SKM-1 treated with dmso at 0.1 percent for 144 hours (cell line): ENCODE data around the gene HDAC8.
"Not testable (repeated sequence)": the region's sequence is repeated elsewhere in the genome, so short reads cannot be mapped to it uniquely, and the experiment has no call there.

Experiments
- DNase-seq: peaks from one replicate; lab custom pipeline; 2025; ENCODE audit not compliant: unreplicated experiment; lab: John Stamatoyannopoulos, UW

Gene HDAC8

DNA sequence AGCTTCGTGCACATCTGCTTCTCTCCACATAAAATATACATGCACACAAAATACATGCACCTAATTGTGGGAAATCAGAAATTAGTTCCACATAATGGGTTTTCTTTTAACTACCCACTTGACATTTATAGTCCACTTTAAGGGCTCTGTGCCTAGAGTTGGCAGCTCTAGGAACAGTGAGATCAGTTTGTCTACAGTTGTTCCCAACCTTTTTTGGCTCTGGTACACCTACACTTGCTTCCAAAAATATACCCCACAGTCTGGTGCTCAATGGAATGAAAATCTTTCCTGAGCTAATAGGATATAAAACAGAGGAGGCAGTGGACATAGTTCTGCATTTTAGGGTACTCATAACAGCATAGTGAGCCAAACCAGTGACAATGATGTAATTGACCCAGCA lies 36.1 kb downstream of the HDAC8 start:
- DNase-seq, result no peak

DNA sequence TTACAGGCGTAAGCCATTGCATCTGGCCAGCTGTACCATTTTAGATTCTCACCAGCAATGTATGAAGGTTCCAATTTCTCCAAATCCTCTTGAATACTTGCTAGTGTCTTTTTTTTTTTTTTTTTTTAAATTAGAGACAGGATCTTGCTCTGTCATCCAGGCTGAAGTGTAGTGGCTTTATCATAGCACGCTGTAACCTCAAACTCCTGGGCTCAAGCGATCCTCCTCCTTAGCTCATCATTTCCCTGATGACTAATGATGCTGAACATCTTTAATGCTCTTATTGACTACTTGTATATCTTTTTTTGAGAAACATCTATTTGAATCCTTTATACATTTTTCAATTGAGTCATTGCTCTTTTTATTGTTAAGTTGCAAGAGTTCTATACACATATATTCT lies 40.3 kb downstream of the HDAC8 start:
- no peak for DNase-seq

DNA sequence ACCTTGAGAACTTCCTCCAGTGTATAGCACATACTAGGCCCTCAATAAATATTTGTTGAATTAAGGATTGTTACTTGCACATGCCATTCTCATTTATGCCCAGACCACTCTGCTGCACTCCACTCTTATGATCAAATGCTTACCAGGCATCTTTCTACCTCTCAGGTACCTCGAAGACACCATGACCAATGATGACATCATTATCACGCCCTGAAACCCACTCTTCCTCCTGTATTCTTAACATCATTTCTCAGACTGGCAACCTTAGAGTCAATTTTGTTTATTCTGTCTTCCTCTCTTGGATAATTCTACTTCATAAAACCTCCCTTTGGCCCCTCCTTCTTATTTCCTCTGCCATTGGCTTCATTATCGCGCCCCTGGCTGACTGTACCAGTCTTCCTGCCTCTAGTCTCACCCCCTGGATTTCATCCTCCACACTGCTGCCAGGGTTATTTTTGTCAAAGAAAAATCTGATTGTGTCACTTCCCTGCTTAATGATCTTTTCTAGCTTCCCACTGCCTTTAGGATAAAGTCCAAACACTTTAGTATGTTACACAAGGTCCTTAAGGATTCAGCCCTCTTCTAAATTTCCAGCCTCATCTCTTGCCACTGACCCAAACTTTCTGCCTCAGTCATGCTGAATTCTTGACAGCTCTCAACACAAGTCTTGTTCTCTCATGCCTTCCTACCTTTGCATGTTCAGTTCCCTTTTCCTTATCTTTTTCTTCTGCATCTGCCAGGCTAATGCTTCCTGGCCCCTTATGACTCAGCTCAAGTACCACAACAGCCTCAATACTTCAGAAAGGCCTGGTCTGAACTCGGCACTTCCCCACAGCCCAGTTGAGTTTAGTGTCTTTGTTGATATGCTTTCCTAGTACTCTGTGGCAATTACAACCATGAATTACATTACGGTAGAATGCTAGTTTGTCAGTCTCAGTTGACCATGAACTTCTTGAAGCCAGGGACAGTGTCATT lies 45.8 kb downstream of the HDAC8 start:
- peak; percentile 86 for DNase-seq

- no peak for DNase-seq
Observed at GRCh38 chrX:72498782-72499181, 73.9 kb downstream of the HDAC8 start.

- no peak for DNase-seq
Observed at GRCh38 chrX:72495046-72495445, 77.6 kb downstream of the HDAC8 start.

DNA sequence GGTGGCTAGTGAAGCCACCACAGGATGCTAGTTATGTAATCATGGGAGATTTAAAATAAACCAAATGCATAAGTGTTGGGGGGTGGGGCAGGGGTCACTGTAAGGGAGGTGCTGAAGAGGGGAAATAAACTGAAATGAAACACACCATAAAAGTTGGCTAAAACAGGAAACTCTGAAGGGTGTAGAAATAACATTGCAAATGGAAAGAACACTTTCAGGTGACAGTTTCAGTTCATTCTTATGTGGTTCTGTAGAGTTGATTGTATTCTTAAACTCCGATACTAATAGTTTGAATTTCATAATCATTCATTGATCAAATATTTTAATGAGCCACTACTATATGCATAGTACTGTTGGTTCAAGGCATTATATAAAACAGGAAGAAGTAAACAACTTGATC lies 80.1 kb downstream of the HDAC8 start:
- DNase-seq, result no peak

- not testable (repeated sequence) for DNase-seq
Observed at GRCh38 chrX:72490221-72490620, 82.4 kb downstream of the HDAC8 start.

DNA sequence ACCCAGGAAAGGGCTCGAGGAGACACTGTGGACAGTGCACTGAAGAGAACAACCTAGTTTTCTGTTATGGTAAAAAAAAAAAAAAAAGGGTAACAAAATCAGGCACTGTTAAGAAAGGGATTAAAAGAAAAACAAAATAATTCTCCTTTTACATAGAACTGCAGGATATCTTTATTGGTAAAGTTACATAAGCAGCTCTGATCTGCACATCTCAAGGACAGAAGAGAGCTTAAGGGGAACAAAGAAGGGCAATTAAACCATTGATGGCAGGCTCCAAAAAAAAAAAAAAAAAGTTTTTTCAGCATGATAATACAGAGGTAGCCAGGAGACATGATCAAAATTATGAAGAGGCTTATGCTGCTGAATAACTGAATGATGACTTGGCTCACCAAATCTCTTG lies 85.0 kb downstream of the HDAC8 start:
- DNase-seq, result no peak

- no peak for DNase-seq
Observed at GRCh38 chrX:72479324-72480274, 93.0 kb downstream of the HDAC8 start.

DNA sequence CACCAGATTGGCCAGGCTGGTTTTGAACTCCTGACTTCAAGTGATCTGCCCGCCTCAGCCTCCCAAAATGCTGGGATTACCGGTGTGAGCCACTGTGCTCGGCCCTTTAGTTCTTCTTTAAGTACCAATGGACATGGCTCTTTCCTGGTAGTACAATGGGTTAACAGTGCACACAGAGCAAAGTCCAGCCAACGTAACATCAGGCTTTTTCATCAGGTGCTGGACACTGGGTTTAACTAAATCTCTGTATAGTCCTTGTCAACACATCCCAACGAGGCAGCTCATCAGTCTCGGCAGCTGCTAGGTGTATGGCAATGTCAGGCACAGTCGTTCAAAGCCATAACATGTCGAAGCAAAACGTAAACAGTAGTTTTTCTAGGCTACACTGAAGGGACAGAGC lies 93.8 kb downstream of the HDAC8 start:
- no peak for DNase-seq

DNA sequence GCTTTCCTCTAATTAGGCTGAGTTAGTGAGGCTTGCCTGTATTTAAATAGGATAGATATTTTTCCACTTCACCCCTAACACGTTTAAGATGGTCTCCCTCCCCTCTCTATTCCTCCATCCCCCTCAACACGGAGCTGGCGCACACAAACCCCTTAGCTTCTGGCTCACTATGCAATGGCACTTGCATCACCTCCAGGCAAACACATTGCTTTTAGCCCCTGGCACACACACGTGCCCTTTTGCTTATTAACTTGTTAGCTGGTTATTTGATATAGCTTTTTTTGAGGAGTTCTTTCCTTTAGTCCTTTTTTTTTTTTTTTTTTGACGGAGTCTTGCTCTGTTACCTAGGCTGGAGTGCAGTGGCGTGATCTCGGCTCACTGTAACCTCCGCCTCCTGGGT lies 94.3 kb downstream of the HDAC8 start:
- no peak for DNase-seq

GRCh38 chrX:72477781-72478181 lies 94.9 kb downstream of the HDAC8 start:
- DNase-seq, result no peak

DNA sequence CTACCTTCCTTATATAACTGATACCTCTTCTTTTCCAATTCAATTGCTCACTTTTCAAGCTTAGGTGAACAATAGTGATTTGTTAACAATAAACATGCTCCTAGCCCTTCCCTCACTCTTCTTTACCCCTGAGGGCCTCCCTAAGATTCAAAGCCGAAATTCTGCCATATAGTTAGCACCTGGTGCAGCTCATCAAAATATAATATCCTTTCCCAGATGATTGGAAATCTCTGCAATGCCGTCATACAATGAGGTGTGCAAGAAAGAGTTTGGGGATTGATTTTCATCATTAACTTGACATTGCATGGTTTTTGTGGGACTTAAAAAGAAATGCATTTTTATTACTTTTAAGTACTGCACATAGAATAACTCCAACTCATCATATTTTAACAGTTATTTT lies 95.3 kb downstream of the HDAC8 start:
- no peak for DNase-seq

GRCh38 chrX:72475952-72476668 lies 96.5 kb downstream of the HDAC8 start:
- no peak for DNase-seq

DNA sequence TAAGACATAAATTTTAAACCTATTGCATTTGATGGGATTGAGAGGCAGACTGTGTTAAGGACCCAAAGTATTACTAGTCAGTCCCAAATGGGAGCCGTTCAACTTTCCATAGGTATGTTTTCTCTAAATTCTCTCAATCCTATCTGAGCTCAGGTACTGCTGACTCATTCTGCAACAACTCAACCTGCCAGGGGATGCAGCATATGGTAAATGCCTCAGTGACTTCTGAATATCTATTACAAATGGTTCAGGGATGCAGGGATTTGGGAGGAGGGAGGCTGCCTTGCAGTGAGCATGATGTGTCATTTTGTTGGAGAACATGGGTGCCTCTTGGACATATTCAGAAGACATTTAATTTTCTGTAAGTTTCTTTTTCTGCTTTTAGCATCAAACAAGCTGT lies 97.3 kb downstream of the HDAC8 start:
- no peak for DNase-seq

DNA sequence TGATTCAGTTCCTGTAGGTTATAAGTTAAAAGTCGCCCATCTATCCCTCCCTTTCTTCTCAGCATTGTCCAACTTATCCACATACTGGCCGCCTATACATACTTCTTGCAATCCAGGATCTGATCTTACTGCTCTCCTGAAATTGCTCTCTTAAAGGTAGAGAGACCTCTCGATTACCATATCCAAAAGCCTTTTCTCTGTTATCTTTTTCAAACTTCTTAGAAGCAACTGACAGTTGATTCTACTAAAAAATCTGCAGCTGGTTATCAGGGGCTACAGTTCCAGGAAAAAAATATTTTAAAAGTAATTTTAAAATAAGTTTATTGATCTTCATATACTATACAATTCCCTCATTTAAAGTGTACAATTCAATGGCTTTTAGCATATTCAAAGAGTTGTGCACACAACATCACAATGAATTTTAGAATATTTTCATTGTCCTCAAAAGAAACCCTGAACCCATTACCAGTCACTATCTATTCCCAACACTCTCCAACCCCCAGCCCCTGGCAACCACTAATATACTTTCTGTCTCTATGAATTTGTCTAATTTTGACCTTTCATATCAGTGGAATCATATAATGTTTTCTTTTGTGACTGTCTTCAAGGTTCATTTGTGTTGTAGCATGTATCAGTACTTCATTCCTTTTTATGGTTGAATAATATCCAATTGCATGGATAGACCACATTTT lies 102.0 kb downstream of the HDAC8 start:
- no peak for DNase-seq

GRCh38 chrX:72470117-72470516 lies 102.5 kb downstream of the HDAC8 start:
- no peak for DNase-seq

DNA sequence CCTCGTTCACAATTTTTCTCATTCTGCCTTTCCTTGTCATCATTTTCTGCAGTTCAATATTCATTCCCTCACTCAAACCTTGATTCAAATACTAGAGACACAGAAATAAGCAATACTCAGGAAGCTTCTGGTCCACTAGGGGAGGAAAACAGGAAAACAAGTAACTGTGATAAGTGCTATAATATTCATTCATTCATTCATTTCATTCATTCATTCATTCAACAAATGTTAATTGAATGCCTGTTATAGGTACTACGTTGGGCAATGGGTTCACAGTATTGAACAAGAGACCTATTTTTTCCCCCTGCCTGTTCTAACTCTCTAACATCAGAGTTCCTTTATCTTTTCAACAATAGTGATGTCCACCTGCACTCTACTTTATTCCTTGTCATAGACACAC lies 104.0 kb downstream of the HDAC8 start:
- DNase-seq, result no peak

- DNase-seq, result no peak
Observed at GRCh38 chrX:72467135-72467534, 105.5 kb downstream of the HDAC8 start.

- DNase-seq, result no peak
Observed at GRCh38 chrX:72466493-72466892, 106.2 kb downstream of the HDAC8 start.

- no peak for DNase-seq
Observed at GRCh38 chrX:72465889-72466288, 106.8 kb downstream of the HDAC8 start.
